Stimulated activated naive B cell treated with anti-CD40 and anti-IgM and Interleukin-4, amounts not matched to agents 10 μg/mL and 1 μg/mL and 100 μg/mL, for 72 hours (primary cell): ENCODE measurements around the gene SYT17.

ENCODE experiments used
- ATAC-seq, 2 donors: fragments of 150-1000 bp; cut with Tn5 transposase; replicated peaks; 2 replicates each; pipeline ENCODE4 v1.10.0; 2021; ENCODE audit warnings: moderate library complexity in 1 of 2
- DNase-seq: peaks from one replicate; pipeline ENCODE4 v3.0.0; 2021
- H3K27ac Mint-ChIP-seq: one replicate; pipeline ENCODE4 v1.8.0; 2022; ENCODE audit warnings: mild to moderate bottlenecking, mixed read lengths
- H3K27me3 Mint-ChIP-seq, 2 donors: one replicate each; pipeline ENCODE4 v1.8.0; 2022; ENCODE audit warnings: mixed read lengths in 2 of 2
- H3K36me3 Mint-ChIP-seq, 2 donors: one replicate each; pipeline ENCODE4 v1.8.0; 2022; ENCODE audit warnings: mixed read lengths in 2 of 2, mild to moderate bottlenecking in 1 of 2
- H3K4me1 Mint-ChIP-seq, 2 donors: one replicate each; pipeline ENCODE4 v1.8.0; 2022; ENCODE audit warnings: mixed read lengths in 2 of 2, mild to moderate bottlenecking in 1 of 2
- H3K4me3 Mint-ChIP-seq, 2 donors: one replicate each; pipeline ENCODE4 v1.8.0; 2022; ENCODE audit warnings: mild to moderate bottlenecking in 2 of 2, mixed read lengths in 2 of 2, moderate library complexity in 1 of 2
- H3K9me3 Mint-ChIP-seq, 2 donors: one replicate each; pipeline ENCODE4 v1.8.0; 2022; ENCODE audit warnings: mixed read lengths in 2 of 2, mild to moderate bottlenecking in 1 of 2

Gene SYT17

GRCh38 chr16:19286827-19287226, 118.8 kb downstream of the SYT17 start:
- H3K36me3 Mint-ChIP-seq: peaks cover 0 to 2% of the 10 kb centered on the region in 2 donors
- DNase-seq: no peak
- no peak overlapping the region for H3K27ac Mint-ChIP-seq
- peaks cover 0 to 4% of the 10 kb centered on the region in 2 donors for H3K9me3 Mint-ChIP-seq
- no peak for ATAC-seq
- peaks cover 24 to 37% of the 10 kb centered on the region in 2 donors for H3K4me1 Mint-ChIP-seq
- no peak overlapping the region for H3K4me3 Mint-ChIP-seq
- H3K27me3 Mint-ChIP-seq: peaks cover 5 to 6% of the 10 kb centered on the region in 2 donors

GRCh38 chr16:19287241-19287640, 119.2 kb downstream of the SYT17 start:
- Mint-ChIP-seq H3K36me3 (no peaks in the 10 kb centered on the region), H3K27me3 (peaks cover 5 to 6% of the 10 kb centered on the region in 2 donors), H3K4me1 (peaks cover 24 to 39% of the 10 kb centered on the region in 2 donors), H3K4me3 (no peak overlapping the region), H3K9me3 (peaks cover 0 to 2% of the 10 kb centered on the region in 2 donors), H3K27ac (no peak overlapping the region)
- DNase-seq (no peak), ATAC-seq (no peak)

GRCh38 chr16:19288872-19289799, 121.1 kb downstream of the SYT17 start:
- H3K27ac Mint-ChIP-seq: peak overlapping the region; percentile 88
- H3K36me3 Mint-ChIP-seq: peaks cover 2 to 5% of the 10 kb centered on the region in 2 donors
- DNase-seq (no peak), ATAC-seq (no peak)
- H3K27me3 Mint-ChIP-seq: peaks cover 5 to 6% of the 10 kb centered on the region in 2 donors
- peaks cover 26 to 47% of the 10 kb centered on the region in 2 donors for H3K4me1 Mint-ChIP-seq
- no peak overlapping the region for H3K4me3 Mint-ChIP-seq
- peaks cover 0 to 7% of the 10 kb centered on the region in 2 donors for H3K9me3 Mint-ChIP-seq

GRCh38 chr16:19289811-19290485, 121.9 kb downstream of the SYT17 start:
- DNase-seq (no peak), ATAC-seq (no peak)
- no peak overlapping the region for H3K4me3 Mint-ChIP-seq
- peaks cover 5 to 6% of the 10 kb centered on the region in 2 donors for H3K27me3 Mint-ChIP-seq
- peaks cover 2 to 9% of the 10 kb centered on the region in 2 donors for H3K36me3 Mint-ChIP-seq
- peaks cover 0 to 7% of the 10 kb centered on the region in 2 donors for H3K9me3 Mint-ChIP-seq
- H3K4me1 Mint-ChIP-seq: peaks cover 30 to 50% of the 10 kb centered on the region in 2 donors
- peak overlapping the region; percentile 88 for H3K27ac Mint-ChIP-seq

GRCh38 chr16:19290860-19291259, 122.8 kb downstream of the SYT17 start:
- no peak for ATAC-seq
- H3K4me1 Mint-ChIP-seq: peaks cover 36 to 59% of the 10 kb centered on the region in 2 donors
- DNase-seq: no peak
- H3K27me3 Mint-ChIP-seq: peaks cover 5 to 6% of the 10 kb centered on the region in 2 donors
- H3K27ac Mint-ChIP-seq: peak overlapping the region; percentile 38
- H3K4me3 Mint-ChIP-seq: no peak overlapping the region
- H3K9me3 Mint-ChIP-seq: peaks cover 0 to 7% of the 10 kb centered on the region in 2 donors
- H3K36me3 Mint-ChIP-seq: peaks cover 2 to 9% of the 10 kb centered on the region in 2 donors

GRCh38 chr16:19291475-19291874, 123.4 kb downstream of the SYT17 start:
- ATAC-seq (no peak), DNase-seq (peak; percentile 16)
- H3K36me3 Mint-ChIP-seq: peaks cover 2 to 9% of the 10 kb centered on the region in 2 donors
- peaks cover 5 to 6% of the 10 kb centered on the region in 2 donors for H3K27me3 Mint-ChIP-seq
- H3K9me3 Mint-ChIP-seq: peaks cover 0 to 7% of the 10 kb centered on the region in 2 donors
- peaks cover 36 to 59% of the 10 kb centered on the region in 2 donors for H3K4me1 Mint-ChIP-seq
- H3K4me3 Mint-ChIP-seq: no peak overlapping the region
- H3K27ac Mint-ChIP-seq: peak overlapping the region; percentile 38

- peaks cover 41 to 59% of the 10 kb centered on the region in 2 donors for H3K4me1 Mint-ChIP-seq
- H3K27ac Mint-ChIP-seq: peak overlapping the region; percentile 88
- peaks cover 0 to 7% of the 10 kb centered on the region in 2 donors for H3K9me3 Mint-ChIP-seq
- no peak overlapping the region for H3K4me3 Mint-ChIP-seq
- ATAC-seq (no peak), DNase-seq (no peak)
- H3K36me3 Mint-ChIP-seq: peaks cover 2 to 9% of the 10 kb centered on the region in 2 donors
- peaks cover 5 to 6% of the 10 kb centered on the region in 2 donors for H3K27me3 Mint-ChIP-seq
Measured at GRCh38 chr16:19292186-19292585, 124.1 kb downstream of the SYT17 start.

- Mint-ChIP-seq H3K4me3 (peak overlapping the region; percentile 12 to 41), H3K27ac (peak overlapping the region; percentile 96), H3K36me3 (peaks cover 5 to 12% of the 10 kb centered on the region in 2 donors), H3K4me1 (peaks cover 43 to 65% of the 10 kb centered on the region in 2 donors), H3K27me3 (peaks cover 5 to 11% of the 10 kb centered on the region in 2 donors), H3K9me3 (peaks cover 2 to 7% of the 10 kb centered on the region in 2 donors)
- DNase-seq (peak; percentile 92), ATAC-seq (peak; percentile 97)
Measured at GRCh38 chr16:19294156-19294649, 126.2 kb downstream of the SYT17 start.

- DNase-seq (no peak), ATAC-seq (no peak)
- Mint-ChIP-seq H3K4me1 (peaks cover 39 to 62% of the 10 kb centered on the region in 2 donors), H3K27ac (peak overlapping the region; percentile 96), H3K9me3 (peaks cover 4 to 7% of the 10 kb centered on the region in 2 donors), H3K36me3 (peaks cover 5 to 12% of the 10 kb centered on the region in 2 donors), H3K4me3 (peak overlapping the region in 1 of 2 donors; percentile 57), H3K27me3 (peaks cover 4 to 14% of the 10 kb centered on the region in 2 donors)
Measured at GRCh38 chr16:19295393-19295792, 127.4 kb downstream of the SYT17 start.

GRCh38 chr16:19297454-19297853, 129.4 kb downstream of the SYT17 start:
- ATAC-seq (no peak), DNase-seq (no peak)
- peaks cover 6 to 19% of the 10 kb centered on the region in 2 donors for H3K27me3 Mint-ChIP-seq
- H3K4me3 Mint-ChIP-seq: no peak overlapping the region
- peaks cover 4 to 11% of the 10 kb centered on the region in 2 donors for H3K36me3 Mint-ChIP-seq
- peaks cover 4 to 7% of the 10 kb centered on the region in 2 donors for H3K9me3 Mint-ChIP-seq
- peaks cover 33 to 51% of the 10 kb centered on the region in 2 donors for H3K4me1 Mint-ChIP-seq
- H3K27ac Mint-ChIP-seq: no peak overlapping the region

GRCh38 chr16:19299565-19299964, 131.5 kb downstream of the SYT17 start:
- H3K9me3 Mint-ChIP-seq: peaks cover 0 to 7% of the 10 kb centered on the region in 2 donors
- DNase-seq (no peak), ATAC-seq (no peak)
- peaks cover 4 to 6% of the 10 kb centered on the region in 2 donors for H3K36me3 Mint-ChIP-seq
- no peak overlapping the region for H3K4me3 Mint-ChIP-seq
- H3K27me3 Mint-ChIP-seq: peaks cover 10 to 27% of the 10 kb centered on the region in 2 donors
- peak overlapping the region; percentile 7 for H3K27ac Mint-ChIP-seq
- peaks cover 24 to 37% of the 10 kb centered on the region in 2 donors for H3K4me1 Mint-ChIP-seq

GRCh38 chr16:19301931-19302330, 133.9 kb downstream of the SYT17 start:
- DNase-seq: no peak
- Mint-ChIP-seq H3K9me3 (peaks cover 0 to 7% of the 10 kb centered on the region in 2 donors), H3K27ac (no peak overlapping the region), H3K27me3 (peaks cover 10 to 32% of the 10 kb centered on the region in 2 donors), H3K4me3 (no peak overlapping the region), H3K4me1 (peaks cover 15 to 32% of the 10 kb centered on the region in 2 donors), H3K36me3 (peaks cover 3 to 4% of the 10 kb centered on the region in 2 donors)
- no peak for ATAC-seq

GRCh38 chr16:19304750-19305149, 136.7 kb downstream of the SYT17 start:
- Mint-ChIP-seq H3K36me3 (peaks cover 4 to 5% of the 10 kb centered on the region in 2 donors), H3K27me3 (peaks cover 10 to 21% of the 10 kb centered on the region in 2 donors), H3K4me3 (peak overlapping the region; percentile 73 to 77), H3K4me1 (peaks cover 12 to 21% of the 10 kb centered on the region in 2 donors), H3K27ac (peak overlapping the region; percentile 22), H3K9me3 (peaks cover 0 to 2% of the 10 kb centered on the region in 2 donors)
- no peak for DNase-seq
- ATAC-seq: peak; percentile 90 to 93

- Mint-ChIP-seq H3K27ac (no peak overlapping the region), H3K27me3 (peaks cover 6 to 20% of the 10 kb centered on the region in 2 donors), H3K9me3 (peaks cover 0 to 2% of the 10 kb centered on the region in 2 donors), H3K36me3 (peaks cover 5 to 8% of the 10 kb centered on the region in 2 donors), H3K4me1 (peaks cover 12 to 21% of the 10 kb centered on the region in 2 donors), H3K4me3 (peak overlapping the region; percentile 73 to 77)
- DNase-seq (no peak), ATAC-seq (no peak)
Measured at GRCh38 chr16:19305443-19305842, 137.4 kb downstream of the SYT17 start.
